Measurements from ENCODE around the gene GNB1. TPM values are rescaled to one million over a fixed set of nuclear protein-coding genes. Genes with fewer than 3 reads are reported as not detected.

The GNB1 gene
- total and polyA plus RNA-seq, 2 of the 4 experiments (the other 2 are of a cell fraction), result 73.5 to 371 TPM

GRCh38 chr1:1825217-1825616, 65.7 kb downstream of the GNB1 start:
- dilution Hi-C loops (cut with HindIII; ENCODE audit: low sequenced_read_pairs, unreplicated experiment) (loop anchor here (10.0 kb wide), 1 partner anchor 60 kb away; no protein-coding TSS in a partner anchor), intact Hi-C loops (cut with micrococcal nuclease) (loop anchor here (5.0 kb wide), 2 partner anchors 42 to 62 kb away; no protein-coding TSS in a partner anchor), in situ Hi-C loops (cut with MboI; ENCODE audit: low sequenced_read_pairs) (no loop called here)
- Histone ChIP-seq H3K27me3 (ENCODE audit: control insufficient read depth, insufficient read depth, low read length) (no peaks in the 10 kb centered on the region), H3K14ac (replicated peaks; ENCODE audit: low read depth, low read length) (no peak overlapping the region), H3K4me3 (ENCODE audit: insufficient read depth, low read depth, low read length) (no peak overlapping the region), H4K8ac (ENCODE audit: low read depth in 2 of 2, low read length in 2 of 2) (no peak overlapping the region), H4K91ac (ENCODE audit: insufficient read depth, low read depth, low read length) (no peak overlapping the region), H4K20me1 (ENCODE audit: insufficient read depth, low read length) (peaks cover 71% of the 10 kb centered on the region), H4K5ac (ENCODE audit: low read depth, low read length) (no peak overlapping the region), H3K23ac (ENCODE audit: low read depth, low read length) (no peak overlapping the region), H3K4ac (ENCODE audit: low read depth, low read length) (no peak overlapping the region), H2AK9ac (replicated peaks; ENCODE audit: low read depth, low read length, poor library complexity) (no peak overlapping the region), H2AK5ac (ENCODE audit: low read depth, low read length) (no peak overlapping the region), H3K56ac (ENCODE audit: extremely low read depth, insufficient read depth, low read length) (no peak overlapping the region), H3K36me3 (ENCODE audit: control insufficient read depth, insufficient read depth, low read length) (peaks cover 24% of the 10 kb centered on the region), H3K18ac (ENCODE audit: low read depth, low read length) (no peak overlapping the region), H2BK15ac (ENCODE audit: low read depth, low read length) (no peak overlapping the region), H3K4me1 (ENCODE audit: control insufficient read depth, insufficient read depth, low read length) (peaks cover 10% of the 10 kb centered on the region), H3K27ac (ENCODE audit: insufficient read depth, low read length) (no peak overlapping the region), H2BK120ac (ENCODE audit: low read depth, low read length) (no peak overlapping the region), H3K9me3 (ENCODE audit: control insufficient read depth, insufficient read depth, low read length) (no peaks in the 10 kb centered on the region), H3K9ac (ENCODE audit: low read depth, low read length) (no peak overlapping the region), H2BK20ac (ENCODE audit: low read depth, low read length) (no peak overlapping the region), H3K9me1 (ENCODE audit: insufficient read depth, low read length) (peaks cover 7% of the 10 kb centered on the region; the same call in 1 of the 2 replicates), H3K79me1 (ENCODE audit: low read depth in 1 of 2, low read length in 2 of 2) (peaks cover 3 to 47% of the 10 kb centered on the region in 2 experiments; a peak in 3 of 4 replicates), H3K4me2 (ENCODE audit: low read depth, low read length) (no peak overlapping the region), H2BK5ac (ENCODE audit: low read depth, low read length, poor library complexity, severe bottlenecking) (no peak overlapping the region), H2AFZ (replicated peaks; ENCODE audit: low read length, poor library complexity) (no peak overlapping the region)
- no CpG with 5 or more reads among the region's 5 CpGs for WGBS, 2 experiments (ENCODE audit: extremely low coverage in 2 of 2, insufficient read length in 1 of 2)
- TF ChIP-seq BHLHE40 (IDR thresholded peaks at IDR 0.05; ENCODE audit: low read depth, low read length) (no peak), RCOR1 (IDR thresholded peaks at IDR 0.05; ENCODE audit: insufficient replicate concordance, low read length) (no peak), ELK1 (IDR thresholded peaks at IDR 0.05; ENCODE audit: borderline replicate concordance, low read depth, low read length) (no peak), RFX5 (IDR thresholded peaks at IDR 0.05; ENCODE audit: low read depth, low read length) (no peak), MAZ (IDR thresholded peaks at IDR 0.05; ENCODE audit: borderline replicate concordance, low read depth, low read length) (no peak), MXI1 (IDR thresholded peaks at IDR 0.05; ENCODE audit: borderline replicate concordance, low read depth, low read length) (no peak), MAFK (IDR thresholded peaks at IDR 0.05; ENCODE audit: low read depth, low read length) (no peak), USF2 (IDR thresholded peaks at IDR 0.05; ENCODE audit: low read depth, low read length) (no peak), SMC3 (IDR thresholded peaks at IDR 0.05; ENCODE audit: low read depth, low read length) (no peak)
- BruUV-seq (replicated peaks), result no TSS peak
- CTCF ChIA-PET, result no interaction called here
- ATAC-seq (ENCODE audit: low read depth) (no peak), DNase-seq (no peak)
- POLR2A ChIA-PET (ENCODE audit: unreplicated experiment), result no interaction called here

Measured in IMR-90 (cell line).